HG03196 (cell line): ENCODE measurements around the gene KLHDC9.
"Not testable (repeated sequence)": the region's sequence is repeated elsewhere in the genome, so short reads cannot be mapped to it uniquely, and the experiment has no call there.

Experiments used
- ATAC-seq: cut with Tn5 transposase; IDR thresholded peaks from one replicate; pipeline ENCODE4 v1.9.1; 2021; ENCODE audit not compliant: unreplicated experiment

KLHDC9 gene, protein sequence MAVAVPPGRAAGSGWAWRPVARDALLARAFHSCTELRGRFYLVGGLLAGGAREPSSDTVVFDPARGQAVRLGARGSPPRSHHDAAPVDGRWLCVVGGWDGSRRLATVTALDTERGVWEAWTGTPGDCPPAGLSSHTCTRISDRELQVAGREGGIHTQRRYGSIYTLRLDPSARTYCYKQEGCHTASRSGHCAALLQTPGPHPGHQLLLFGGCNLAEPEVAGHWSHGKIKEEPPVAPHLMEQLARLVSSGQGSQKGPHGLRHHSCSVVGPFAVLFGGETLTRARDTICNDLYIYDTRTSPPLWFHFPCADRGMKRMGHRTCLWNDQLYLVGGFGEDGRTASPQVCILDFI

DNA sequence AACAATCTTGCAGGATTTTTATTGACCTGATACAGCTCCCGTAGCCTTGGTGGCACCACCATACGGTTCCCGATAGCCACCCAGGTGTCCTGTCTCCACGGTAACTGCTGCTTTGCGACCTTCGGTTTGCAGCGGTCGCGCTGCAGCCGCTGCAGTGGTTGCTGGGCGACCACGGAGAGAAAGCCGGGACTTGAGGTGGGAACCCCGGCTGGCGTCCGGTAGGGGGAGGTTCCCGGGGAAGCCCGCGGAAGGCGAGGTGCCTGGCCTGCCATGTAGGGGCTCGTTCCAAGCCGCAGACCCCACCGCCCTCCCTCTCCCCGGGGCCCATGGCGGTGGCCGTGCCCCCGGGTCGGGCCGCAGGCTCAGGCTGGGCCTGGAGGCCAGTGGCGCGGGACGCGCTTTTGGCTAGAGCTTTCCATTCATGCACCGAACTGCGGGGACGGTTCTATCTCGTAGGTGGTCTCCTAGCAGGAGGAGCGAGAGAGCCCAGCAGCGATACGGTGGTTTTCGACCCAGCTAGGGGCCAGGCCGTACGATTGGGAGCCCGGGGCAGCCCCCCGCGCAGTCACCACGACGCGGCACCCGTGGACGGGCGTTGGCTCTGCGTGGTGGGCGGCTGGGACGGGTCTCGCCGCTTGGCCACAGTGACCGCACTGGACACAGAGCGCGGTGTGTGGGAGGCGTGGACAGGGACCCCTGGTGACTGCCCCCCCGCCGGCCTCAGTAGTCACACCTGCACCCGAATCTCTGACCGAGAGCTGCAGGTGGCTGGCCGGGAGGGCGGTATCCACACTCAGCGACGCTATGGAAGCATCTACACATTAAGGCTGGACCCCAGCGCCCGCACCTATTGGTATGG lies at the start of gene KLHDC9:
KLHDC9 (plus strand) TSS at position 152 of the 859 bp plus-strand sequence; CDS start at position 327, 175 bp downstream.
- ATAC-seq = peak; percentile 50

DNA sequence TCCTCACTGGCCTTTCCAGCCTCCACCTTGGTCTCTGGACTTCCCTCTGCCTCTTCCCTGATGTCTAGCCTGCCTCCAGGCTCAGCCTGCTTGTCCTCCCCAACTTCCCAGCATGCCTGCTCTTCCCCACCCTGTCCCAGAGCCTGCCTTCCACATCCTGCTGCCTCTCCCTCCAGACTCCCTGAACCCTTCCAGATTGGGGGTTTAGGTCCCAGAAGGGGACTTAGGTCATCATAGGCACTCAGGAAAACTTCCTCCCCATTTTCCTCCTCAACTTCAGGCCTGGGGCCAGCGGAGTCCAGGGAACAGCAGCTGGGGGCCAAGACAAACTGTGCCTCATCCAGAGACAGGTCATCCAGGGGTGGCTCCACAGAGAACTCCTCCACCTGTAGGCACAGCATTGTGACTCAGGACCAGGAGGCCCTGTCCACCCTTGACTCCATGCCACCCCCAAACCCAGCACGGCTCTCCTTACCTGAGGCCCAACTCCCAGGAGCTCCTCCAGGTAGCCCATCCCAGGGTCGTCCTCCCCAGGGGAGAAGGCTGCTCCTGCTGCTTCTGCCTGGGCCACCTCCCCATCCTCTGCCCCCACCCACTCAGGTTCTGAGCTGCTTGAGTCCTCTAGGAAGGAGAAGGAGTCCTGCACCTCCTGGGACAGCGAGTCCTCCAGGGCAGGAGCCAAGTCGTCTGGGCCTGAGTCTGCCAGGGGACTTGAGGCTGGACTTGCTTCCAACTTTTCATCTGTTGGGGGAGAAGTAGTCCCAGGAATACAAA lies 49.0 kb upstream of the KLHDC9 start:
- ATAC-seq = no peak

DNA sequence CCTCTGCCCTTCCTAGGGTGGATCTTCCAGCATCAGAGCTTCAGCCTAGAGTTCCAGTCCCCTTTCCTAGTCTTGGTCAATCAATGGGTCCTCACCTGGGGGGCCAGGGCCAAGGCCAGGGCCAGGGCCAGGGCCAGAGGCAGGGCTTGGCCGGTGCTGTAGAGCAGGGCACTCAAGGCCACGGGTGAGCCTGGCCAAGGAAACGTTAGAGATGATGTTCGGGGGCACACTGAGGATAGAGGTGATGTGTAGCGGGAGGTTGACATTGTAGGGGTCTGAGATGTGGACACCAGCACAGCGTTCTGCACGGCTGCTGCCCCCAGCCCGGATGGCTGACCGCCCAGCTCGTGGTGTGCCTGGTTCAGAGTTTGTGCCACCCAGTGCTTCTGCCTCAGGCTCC lies 46.9 kb upstream of the KLHDC9 start:
- no peak for ATAC-seq

DNA sequence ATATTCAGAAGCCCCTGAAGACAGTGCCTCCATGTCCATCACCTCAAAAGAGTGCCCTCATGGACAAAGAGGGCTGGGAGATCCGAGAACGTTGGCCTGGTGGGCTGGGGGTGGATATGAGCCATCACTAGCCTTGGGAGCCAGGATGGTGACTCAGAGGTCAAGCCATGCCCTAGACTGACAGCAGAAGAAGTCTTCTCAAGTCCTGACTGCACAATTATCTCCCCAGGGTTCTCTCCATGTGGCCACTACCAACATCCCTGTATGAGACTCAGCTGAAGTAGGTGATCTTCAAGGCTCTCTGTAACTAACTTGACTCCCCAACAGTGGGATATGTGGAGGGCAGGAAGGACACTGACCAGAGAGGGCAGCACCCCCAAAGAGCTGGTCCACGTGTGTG lies 45.3 kb upstream of the KLHDC9 start:
- ATAC-seq = no peak

DNA sequence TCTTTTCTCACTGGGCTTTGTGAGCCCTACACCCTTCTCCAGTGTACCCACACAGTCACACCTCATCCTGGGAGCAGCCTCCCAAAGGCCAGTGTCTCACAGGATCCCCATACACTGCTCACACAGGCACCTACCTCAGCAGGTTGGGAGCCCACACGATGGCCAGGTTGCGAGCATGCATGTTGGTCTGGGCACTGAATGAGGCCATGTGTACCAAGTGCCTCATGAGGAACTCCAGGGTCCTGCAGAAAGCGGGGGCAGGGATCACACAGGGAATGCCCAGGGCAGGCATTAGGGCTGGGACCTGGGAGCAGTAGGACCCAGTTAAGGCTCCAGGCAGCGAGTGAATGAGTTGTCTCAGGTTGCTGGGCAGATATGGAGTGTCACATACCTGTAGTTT lies 43.9 kb upstream of the KLHDC9 start:
- no peak for ATAC-seq

DNA sequence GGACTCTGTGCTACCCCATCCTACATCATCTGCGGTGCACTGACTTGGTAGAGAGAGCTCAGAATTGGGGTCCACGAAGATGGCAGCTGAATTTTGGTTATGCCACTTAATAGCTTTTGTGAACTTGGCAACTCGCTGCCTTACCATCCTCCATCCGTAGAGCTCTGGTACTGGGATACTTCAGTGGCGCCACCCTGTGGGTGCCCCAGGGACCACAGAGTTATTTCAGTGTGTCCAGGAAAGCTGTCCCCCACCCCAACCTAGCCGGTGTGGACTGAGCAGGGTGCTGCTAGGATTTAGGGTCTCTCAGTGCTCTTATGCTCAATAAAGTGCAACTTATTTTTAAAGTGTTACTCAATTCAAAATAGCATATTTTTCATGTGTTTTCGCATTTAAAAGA lies 43.4 kb upstream of the KLHDC9 start:
- ATAC-seq = no peak

DNA sequence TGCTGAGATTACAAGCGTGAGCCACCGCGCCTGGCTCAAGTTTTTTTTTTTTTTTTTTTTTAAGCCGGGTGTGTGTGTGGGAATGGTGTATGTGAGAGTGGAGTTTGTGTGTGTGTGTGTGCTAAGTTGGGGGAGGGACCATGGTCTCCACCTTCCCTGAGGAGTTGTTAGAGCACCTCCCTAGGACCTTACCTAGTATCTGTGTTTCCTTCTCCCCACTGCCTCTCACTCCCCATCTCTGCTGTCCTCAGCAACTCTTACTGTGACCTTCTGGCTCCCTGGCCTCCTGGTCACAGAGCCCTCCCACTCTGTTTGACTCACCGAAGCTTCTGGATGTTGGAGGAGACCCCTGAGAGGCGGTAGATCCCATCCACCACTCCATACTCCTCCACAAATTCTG lies 38.9 kb upstream of the KLHDC9 start:
- ATAC-seq = no peak

DNA sequence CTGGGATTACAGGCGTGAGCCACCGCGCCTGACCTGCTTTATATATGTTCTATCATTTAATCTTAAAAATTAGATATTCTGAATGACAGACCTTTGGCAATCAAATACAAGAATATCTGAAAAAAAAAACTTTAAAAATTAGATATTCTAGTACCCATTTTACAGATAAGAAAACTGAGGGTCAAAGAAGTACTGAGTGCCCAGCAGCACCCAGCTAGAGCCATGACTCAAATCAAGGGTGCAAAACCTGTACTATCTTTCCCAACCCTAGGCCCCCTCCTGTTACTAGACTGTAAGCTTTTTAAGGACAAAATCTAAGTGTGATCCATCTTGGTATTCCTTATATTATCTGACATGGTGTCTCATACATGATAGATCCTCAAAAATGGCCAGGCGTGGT lies 36.7 kb upstream of the KLHDC9 start:
- ATAC-seq = no peak

DNA sequence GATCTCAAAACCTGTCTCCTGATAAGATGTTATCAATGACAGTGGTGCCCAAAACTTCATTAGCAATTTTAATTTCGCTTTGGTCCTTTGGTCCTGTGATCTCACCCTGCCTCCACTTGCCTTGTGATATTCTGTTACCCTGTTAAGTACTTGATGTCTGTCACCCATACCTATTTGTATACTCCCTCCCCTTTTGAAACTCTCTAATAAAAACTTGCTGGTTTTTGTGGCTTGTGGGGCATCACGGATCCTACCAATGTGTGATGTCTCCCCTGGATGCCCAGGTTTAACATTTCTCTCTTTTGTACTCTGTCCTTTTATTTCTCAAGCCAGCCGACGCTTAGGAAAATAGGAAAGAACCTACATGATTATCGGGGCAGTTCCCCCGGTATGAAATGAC lies 34.2 kb upstream of the KLHDC9 start:
- not testable (repeated sequence) for ATAC-seq

DNA sequence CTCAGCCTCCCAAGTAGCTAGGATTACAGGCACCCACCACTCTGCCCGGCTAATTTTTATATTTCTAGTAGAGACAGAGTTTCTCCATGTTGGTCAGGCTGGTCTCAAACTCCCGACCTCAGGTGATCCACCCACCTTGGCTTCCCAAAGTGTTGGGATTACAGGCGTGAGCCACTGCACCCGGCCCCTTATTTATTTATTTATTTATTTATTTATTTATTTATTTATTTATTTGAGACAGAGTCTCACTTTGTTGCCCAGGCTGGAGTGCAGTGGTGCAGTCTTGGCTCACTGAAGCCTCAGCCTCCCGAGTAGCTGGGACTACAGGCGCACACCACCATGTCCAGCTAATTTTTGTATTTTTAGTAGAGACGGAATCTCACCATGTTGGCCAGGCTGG lies 32.5 kb upstream of the KLHDC9 start:
- not testable (repeated sequence) for ATAC-seq

DNA sequence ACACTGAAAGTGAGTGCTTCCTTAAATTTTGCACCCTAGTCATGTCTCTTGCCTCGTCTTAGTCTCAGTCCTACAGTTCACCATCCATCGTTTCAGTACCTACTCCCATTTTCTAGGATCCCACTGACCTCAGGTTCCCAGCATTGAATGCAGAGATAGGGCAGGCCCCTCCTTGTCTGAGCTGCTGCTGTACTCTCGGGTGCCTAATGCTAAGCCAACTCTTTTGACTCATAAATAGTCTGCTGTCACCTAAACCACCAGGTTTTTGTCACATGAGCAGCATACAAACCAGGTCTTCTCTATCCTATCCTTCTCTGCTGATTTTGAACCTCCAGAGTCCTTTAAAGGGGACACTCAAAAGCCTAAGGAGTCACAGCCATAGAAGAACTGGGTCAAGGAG lies 31.5 kb upstream of the KLHDC9 start:
- no peak for ATAC-seq

DNA sequence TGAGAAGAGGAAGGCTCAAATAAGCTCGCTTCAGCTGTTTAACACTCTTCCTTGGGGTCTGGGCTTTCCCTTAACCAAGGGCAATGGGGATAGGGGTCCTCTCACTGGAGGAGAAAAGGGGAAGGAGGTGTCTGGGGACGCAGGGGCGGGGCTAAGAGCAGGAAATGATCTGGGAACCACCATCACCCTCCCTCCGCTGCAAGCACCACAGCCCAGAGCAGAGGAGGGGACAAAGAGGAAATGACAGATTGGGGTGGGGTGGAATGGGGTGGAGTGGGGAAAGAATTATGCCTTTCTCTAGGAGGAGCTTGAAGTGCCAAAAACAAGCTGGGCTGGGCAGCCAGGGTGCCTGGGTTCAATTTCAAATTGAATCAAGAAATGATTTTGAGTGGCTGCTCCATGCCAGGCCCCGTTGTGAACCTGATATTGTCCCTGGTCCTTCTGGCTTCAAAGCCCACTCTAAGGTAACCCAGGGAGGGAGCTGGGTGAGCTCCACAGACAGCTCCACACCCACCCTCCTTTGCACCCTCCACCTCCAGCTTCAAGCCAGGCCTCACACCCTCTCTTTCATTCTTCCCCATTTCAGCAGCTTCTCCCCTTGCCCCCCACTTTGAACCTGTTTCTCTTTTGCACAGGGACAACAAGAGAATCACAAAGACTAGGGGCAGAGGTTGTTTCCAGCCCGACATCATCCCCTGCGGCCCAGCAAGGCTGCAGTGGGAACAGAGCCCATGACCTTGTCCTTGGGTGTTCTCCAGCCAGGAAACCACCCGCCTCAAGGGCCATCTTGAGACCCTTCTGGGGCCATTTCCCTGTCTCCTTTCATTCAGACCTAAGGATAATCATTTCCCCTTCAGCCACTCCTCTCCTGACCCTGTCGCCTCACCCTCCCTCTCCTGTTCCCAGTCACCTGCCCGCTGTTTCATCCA lies 29.6 kb upstream of the KLHDC9 start:
- peak; percentile 55 for ATAC-seq

DNA sequence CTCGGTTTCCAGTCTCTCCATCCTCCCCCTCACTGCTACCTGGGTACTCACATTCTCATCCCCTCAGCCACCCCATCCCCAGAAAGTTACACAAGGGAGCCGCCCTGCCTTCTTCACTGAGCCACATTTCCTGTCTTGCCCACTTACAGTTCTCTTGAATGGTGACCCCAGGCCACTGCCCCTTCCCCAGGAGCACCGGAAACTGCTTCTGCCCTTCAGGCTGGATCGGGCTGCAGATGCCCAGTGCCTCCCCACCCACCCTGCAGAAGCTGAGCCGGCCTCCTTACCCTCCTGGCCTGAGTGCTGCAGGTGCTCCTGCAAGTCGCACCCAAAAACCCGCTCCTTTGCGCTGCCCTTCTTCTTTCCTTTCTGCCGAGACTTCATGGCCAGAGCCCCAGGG lies 28.9 kb upstream of the KLHDC9 start:
- peak; percentile 6 for ATAC-seq

DNA sequence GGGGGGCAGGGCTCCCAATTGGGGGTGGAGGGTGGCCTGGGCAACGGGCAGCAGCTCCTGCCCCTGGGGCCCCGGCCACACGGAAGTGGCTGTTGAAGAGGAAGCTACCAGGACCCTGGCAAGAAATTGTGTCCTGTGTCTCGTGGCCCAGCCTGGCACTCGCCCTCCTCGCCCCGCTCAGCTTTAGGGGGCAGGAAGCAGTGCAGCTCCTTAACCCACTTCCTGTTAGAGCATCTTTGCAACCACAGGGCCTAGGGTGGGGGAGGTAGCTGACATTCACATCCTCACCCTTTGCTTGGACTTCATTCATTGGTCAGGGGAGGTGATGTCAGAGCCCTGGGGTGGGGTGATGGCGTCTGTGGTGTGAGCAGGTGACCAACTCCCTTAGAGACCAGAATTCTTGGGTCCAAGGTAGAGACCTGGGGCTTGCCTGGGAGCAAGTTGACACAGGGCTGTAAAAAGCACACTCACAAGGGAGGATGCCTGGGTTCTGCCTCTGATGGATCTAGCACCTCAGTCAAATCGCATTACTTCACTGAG lies 28.4 kb upstream of the KLHDC9 start, which contains the start of gene ARHGAP30:
ARHGAP30 (minus strand) TSS at position 161 of the 540 bp plus-strand sequence. CDS start 267 bp downstream, outside the sequence.
- peak; percentile 78 for ATAC-seq

DNA sequence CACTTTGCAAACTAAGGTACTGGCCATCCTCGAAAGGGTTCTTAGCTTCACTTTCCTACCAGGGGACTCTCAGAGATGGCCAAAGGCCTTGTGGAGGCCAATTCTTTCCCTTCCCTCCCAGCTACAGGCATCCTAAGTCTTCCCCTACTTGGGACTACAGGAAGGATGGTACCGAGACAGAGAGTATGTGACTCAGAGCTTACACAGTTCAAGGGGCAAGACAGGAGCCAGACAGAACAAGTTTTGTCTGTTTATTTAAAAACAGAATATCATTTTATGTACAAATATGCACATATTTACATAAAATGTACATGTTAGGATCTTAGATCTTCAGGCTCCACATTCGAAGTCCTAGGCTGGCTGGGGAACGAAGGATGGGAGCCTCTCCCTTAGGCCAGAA lies 27.4 kb upstream of the KLHDC9 start:
- ATAC-seq = no peak

DNA sequence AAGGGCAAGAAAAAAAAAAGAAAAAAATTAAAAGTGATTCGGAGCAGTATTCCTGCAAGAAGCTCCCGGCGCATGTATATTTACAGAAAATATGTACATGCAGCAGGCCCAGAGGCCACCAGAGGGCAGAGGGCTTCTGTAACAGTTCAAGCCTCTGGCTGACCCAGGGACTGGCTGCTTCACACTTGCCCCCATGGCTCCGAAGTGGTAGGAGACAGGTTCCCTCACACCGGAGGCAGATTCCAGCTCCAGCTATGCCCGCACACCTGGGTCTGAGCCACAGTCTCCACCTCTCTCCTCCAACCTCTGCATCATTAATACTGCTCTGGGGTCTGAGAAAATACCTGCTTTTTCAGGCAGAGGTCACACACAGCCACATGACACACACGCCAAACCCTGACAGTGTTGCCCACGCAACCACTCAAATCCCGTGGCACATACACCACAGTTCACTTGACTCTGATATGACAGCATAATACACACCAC lies 26.2 kb upstream of the KLHDC9 start:
- ATAC-seq = no peak

DNA sequence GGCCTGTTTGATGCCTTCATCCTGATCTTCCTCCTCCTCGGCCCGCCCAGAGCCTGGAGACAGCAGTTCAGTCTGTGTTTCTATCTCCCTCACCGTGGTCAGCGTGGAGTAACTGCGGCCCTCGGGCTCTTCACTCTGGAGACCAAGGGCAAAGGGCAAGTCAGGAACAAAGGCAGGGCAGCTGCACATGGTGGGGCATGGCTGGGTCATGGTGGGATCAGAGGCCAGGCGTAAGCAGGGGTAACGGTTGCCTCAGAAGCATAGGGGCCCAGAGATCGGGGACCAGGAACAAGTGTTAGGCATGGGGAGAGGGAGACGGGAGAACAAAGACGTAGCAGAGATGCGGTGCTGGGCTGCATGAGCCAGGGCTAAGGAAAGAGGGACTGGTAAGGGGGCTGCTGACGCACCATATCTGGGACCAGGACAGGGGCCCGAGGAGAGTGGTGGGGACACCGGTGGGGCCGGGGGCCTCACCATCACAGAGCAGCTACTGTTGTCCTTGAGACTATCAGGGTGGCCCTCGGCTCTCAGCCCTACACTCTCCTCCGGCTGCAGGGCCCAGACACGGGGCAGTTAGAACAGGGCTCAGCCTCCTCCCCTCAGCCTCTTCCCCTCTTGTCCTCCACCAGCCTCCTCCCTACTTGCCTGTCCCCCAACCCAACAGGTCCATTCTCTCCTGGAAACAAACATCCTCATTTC lies 25.3 kb upstream of the KLHDC9 start:
- ATAC-seq = no peak

DNA sequence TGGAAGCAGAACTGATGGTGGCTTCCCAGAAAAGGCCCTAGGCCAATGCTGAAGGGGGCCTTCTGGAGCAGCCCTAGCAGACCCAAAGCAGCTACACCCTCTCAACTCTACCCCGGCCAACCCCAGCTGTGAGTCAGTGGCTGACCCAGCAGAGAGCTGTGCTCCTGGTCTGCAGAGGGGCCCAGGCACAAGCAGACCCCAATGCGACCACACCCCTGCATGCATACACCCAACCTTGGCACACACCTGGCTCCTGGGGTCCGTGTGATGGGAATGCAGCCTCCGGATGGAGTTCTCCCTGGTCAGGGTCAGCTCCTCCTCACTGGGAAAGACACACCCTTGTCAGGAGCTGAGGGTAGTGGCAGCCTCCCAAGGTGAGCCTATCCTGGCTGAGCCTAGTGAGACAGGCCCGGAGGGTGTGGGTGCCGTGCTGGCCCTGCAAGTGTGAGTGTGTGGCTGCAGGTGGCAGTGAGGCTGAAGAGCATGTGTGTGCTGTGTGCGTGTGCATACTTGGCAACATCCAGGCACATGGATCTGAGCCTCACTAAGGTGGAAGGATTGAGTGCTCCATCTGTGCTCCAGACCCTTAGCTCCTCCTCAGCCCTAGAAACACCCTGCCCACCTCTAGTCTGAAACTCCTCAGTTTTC lies 24.6 kb upstream of the KLHDC9 start:
- no peak for ATAC-seq
